CD4-positive, alpha-beta T cell treated with Interferon gamma for 1 hour (primary cell): Measurements from ENCODE around the gene ACTR2.
A peak's percentile ranks its signal among the peaks of the same experiment; 100 is the strongest.
"Not testable (repeated sequence)": the region's sequence is repeated elsewhere in the genome, so short reads cannot be mapped to it uniquely, and the experiment has no call there.

ENCODE experiments used
- DNase-seq: peaks from one replicate; pipeline ENCODE4 v3.0.0-alpha.2; 2020

The ACTR2 gene

GRCh38 chr2:65227456-65228262 lies at the start of gene ACTR2:
Gene ACTR2 (plus strand): TSS chr2:65227831. CDS start chr2:65227910, 79 bp downstream.
- peak; percentile 94 for DNase-seq

- DNase-seq = no peak
Observed at GRCh38 chr2:65182570-65182969, 45.1 kb upstream of the ACTR2 start.

- not testable (repeated sequence) for DNase-seq
Observed at GRCh38 chr2:65183406-65183805, 44.2 kb upstream of the ACTR2 start.

- no peak for DNase-seq
Observed at GRCh38 chr2:65185012-65185411, 42.6 kb upstream of the ACTR2 start.

- DNase-seq = no peak
Observed at GRCh38 chr2:65186093-65186868, 41.4 kb upstream of the ACTR2 start.

- DNase-seq = peak; percentile 55
Observed at GRCh38 chr2:65186872-65187851, 40.5 kb upstream of the ACTR2 start.

- no peak for DNase-seq
Observed at GRCh38 chr2:65193446-65193845, 34.2 kb upstream of the ACTR2 start.

- no peak for DNase-seq
Observed at GRCh38 chr2:65198737-65199136, 28.9 kb upstream of the ACTR2 start.

- DNase-seq = no peak
Observed at GRCh38 chr2:65199166-65199565, 28.5 kb upstream of the ACTR2 start.

- DNase-seq = no peak
Observed at GRCh38 chr2:65199891-65200290, 27.7 kb upstream of the ACTR2 start.

- peak; percentile 34 for DNase-seq
Observed at GRCh38 chr2:65204461-65205210, 23.0 kb upstream of the ACTR2 start.

- no peak for DNase-seq
Observed at GRCh38 chr2:65212115-65212514, 15.5 kb upstream of the ACTR2 start.

GRCh38 chr2:65212619-65213018 lies 15.0 kb upstream of the ACTR2 start:
- no peak for DNase-seq

GRCh38 chr2:65213035-65213434 lies 14.6 kb upstream of the ACTR2 start:
- DNase-seq = no peak

- no peak for DNase-seq
Observed at GRCh38 chr2:65214361-65214760, 13.3 kb upstream of the ACTR2 start.

GRCh38 chr2:65214843-65215242 lies 12.8 kb upstream of the ACTR2 start:
- DNase-seq = no peak

- DNase-seq = no peak
Observed at GRCh38 chr2:65215946-65216345, 11.7 kb upstream of the ACTR2 start.

- DNase-seq = no peak
Observed at GRCh38 chr2:65220432-65221131, 7.0 kb upstream of the ACTR2 start.

GRCh38 chr2:65221275-65221674 lies 6.4 kb upstream of the ACTR2 start:
- not testable (repeated sequence) for DNase-seq

GRCh38 chr2:65227020-65227455 lies 593 bp upstream of the ACTR2 start:
- DNase-seq = no peak

GRCh38 chr2:65228263-65228750 lies 676 bp downstream of the ACTR2 start:
- peak; percentile 47 for DNase-seq
